OCI-LY1 (cell line): Measurements from ENCODE around the gene PGBD5.

Experiments
- H2AFZ ChIP-seq: fragments of 200-600 bp; sonication (generic), shearing (Covaris generic); 2 replicates; pipeline ENCODE4 v1.6.0; 2014; ENCODE audit warnings: antibody characterized with exemption, mild to moderate bottlenecking, low read length
- H3F3A ChIP-seq: fragments of 200-600 bp; sonication (generic), shearing (Covaris generic); 2 replicates; pipeline ENCODE4 v1.6.0; 2014; ENCODE audit warnings: mild to moderate bottlenecking, antibody characterized with exemption, low read length, moderate library complexity; ENCODE audit not compliant: insufficient read depth
- H3K27ac ChIP-seq: fragments of 200-600 bp; sonication (generic); 2 replicates; pipeline ENCODE4 v1.5.1; 2014; ENCODE audit warnings: low read length, mixed run types, mild to moderate bottlenecking, low read depth; ENCODE audit not compliant: poor library complexity, severe bottlenecking
- H3K27me3 ChIP-seq: fragments of 200-600 bp; sonication (generic); 2 replicates; pipeline ENCODE4 v1.6.0; 2014; ENCODE audit warnings: antibody characterized with exemption, mild to moderate bottlenecking, low read length, moderate library complexity; ENCODE audit not compliant: insufficient read depth
- H3K36me3 ChIP-seq: fragments of 200-600 bp; sonication (generic); 2 replicates; pipeline ENCODE4 v1.6.1; 2014; ENCODE audit warnings: mild to moderate bottlenecking, antibody characterized with exemption, low read length, moderate library complexity, mixed read lengths; ENCODE audit not compliant: insufficient read depth
- H3K4me1 ChIP-seq: fragments of 200-600 bp; sonication (generic); 2 replicates; pipeline ENCODE4 v1.5.1; 2014; ENCODE audit warnings: mild to moderate bottlenecking, low read length, moderate library complexity; ENCODE audit not compliant: insufficient read depth, severe bottlenecking
- H3K4me2 ChIP-seq: fragments of 200-600 bp; sonication (generic), shearing (Covaris generic); 2 replicates; pipeline ENCODE4 v1.6.1; 2014; ENCODE audit warnings: low read length
- H3K4me3 ChIP-seq: fragments of 200-600 bp; sonication (generic); 2 replicates; pipeline ENCODE4 v1.5.1; 2014; ENCODE audit warnings: low read length, low read depth, mild to moderate bottlenecking, mixed read lengths; ENCODE audit not compliant: poor library complexity, severe bottlenecking
- H3K79me2 ChIP-seq: fragments of 200-600 bp; shearing (Covaris generic); 2 replicates; pipeline ENCODE4 v1.6.1; 2016; ENCODE audit warnings: mixed run types, low read length, mixed read lengths; ENCODE audit not compliant: insufficient read depth
- H3K9ac ChIP-seq: fragments of 200-600 bp; sonication (generic), shearing (Covaris generic); 2 replicates; pipeline ENCODE4 v1.6.1; 2014; ENCODE audit warnings: mild to moderate bottlenecking, low read length, mixed read lengths
- H3K9me2 ChIP-seq: fragments of 200-600 bp; sonication (generic), shearing (Covaris generic); 2 replicates; pipeline ENCODE4 v1.6.1; 2014; ENCODE audit warnings: low read depth, mild to moderate bottlenecking, low read length, mixed read lengths
- H3K9me3 ChIP-seq: fragments of 200-600 bp; shearing (Covaris generic); 2 replicates; pipeline ENCODE4 v1.6.1; 2014; ENCODE audit warnings: low read length, mixed read lengths
- H4K20me1 ChIP-seq: fragments of 200-600 bp; sonication (generic), shearing (Covaris generic); 2 replicates; pipeline ENCODE4 v1.6.0; 2016; ENCODE audit warnings: mild to moderate bottlenecking, low read length; ENCODE audit not compliant: insufficient read depth
- CTCF ChIP-seq: fragments of 200-600 bp; sonication (generic), shearing (Covaris generic); IDR thresholded peaks from 2 replicates; pipeline ENCODE4 v1.5.1; 2017; ENCODE audit warnings: mild to moderate bottlenecking, antibody characterized with exemption, low read length, moderate library complexity, mixed read lengths
- EZH2 ChIP-seq: fragments of 200-600 bp; sonication (generic), shearing (Covaris generic); IDR thresholded peaks from 2 replicates; pipeline ENCODE4 v1.8.0; 2017; ENCODE audit warnings: borderline replicate concordance, mixed run types, mild to moderate bottlenecking, antibody characterized with exemption, low read length, moderate library complexity, mixed read lengths

Gene PGBD5

GRCh38 chr1:230330157-230330556 lies 96.0 kb downstream of the PGBD5 start:
- Histone ChIP-seq H3K9me2 (no peaks in the 10 kb centered on the region), H3K4me3 (no peak overlapping the region), H3K27me3 (no peaks in the 10 kb centered on the region), H3F3A (no peaks in the 10 kb centered on the region), H3K4me2 (no peak overlapping the region), H3K9me3 (no peaks in the 10 kb centered on the region), H4K20me1 (no peaks in the 10 kb centered on the region), H3K36me3 (no peaks in the 10 kb centered on the region), H3K79me2 (no peaks in the 10 kb centered on the region), H3K27ac (no peak overlapping the region), H3K4me1 (no peaks in the 10 kb centered on the region), H2AFZ (no peak overlapping the region), H3K9ac (no peak overlapping the region)
- TF ChIP-seq EZH2 (no peak), CTCF (no peak)

GRCh38 chr1:230328342-230329015 lies 97.7 kb downstream of the PGBD5 start:
- Histone ChIP-seq H3K9me3 (no peaks in the 10 kb centered on the region), H3K4me2 (no peak overlapping the region), H3K36me3 (no peaks in the 10 kb centered on the region), H3K4me3 (no peak overlapping the region), H2AFZ (no peak overlapping the region), H3K27ac (no peak overlapping the region), H3K79me2 (no peaks in the 10 kb centered on the region), H4K20me1 (no peaks in the 10 kb centered on the region), H3K4me1 (no peaks in the 10 kb centered on the region), H3K9me2 (no peaks in the 10 kb centered on the region), H3K9ac (no peak overlapping the region), H3F3A (no peaks in the 10 kb centered on the region), H3K27me3 (0 out of 2 replicates have a peak, but pooled peaks cover 5% of the 10 kb centered on the region)
- TF ChIP-seq CTCF (no peak), EZH2 (no peak)

- Histone ChIP-seq H3K4me2 (no peak overlapping the region), H3F3A (no peaks in the 10 kb centered on the region), H3K4me3 (no peak overlapping the region), H3K9ac (no peak overlapping the region), H2AFZ (no peak overlapping the region), H3K9me2 (no peaks in the 10 kb centered on the region), H3K36me3 (no peaks in the 10 kb centered on the region), H3K27ac (no peak overlapping the region), H3K4me1 (no peaks in the 10 kb centered on the region), H3K9me3 (no peaks in the 10 kb centered on the region), H3K27me3 (0 out of 2 replicates have a peak, but pooled peaks cover 5% of the 10 kb centered on the region), H3K79me2 (no peaks in the 10 kb centered on the region), H4K20me1 (no peaks in the 10 kb centered on the region)
- no peak for TF ChIP-seq EZH2
- TF ChIP-seq CTCF: no peak
These were observed 98.2 kb downstream of the PGBD5 start for GRCh38 chr1:230327892-230328284.
